H9 (cell line): ENCODE measurements around the gene TXNRD1. TPM values are rescaled to one million over a fixed set of nuclear protein-coding genes. Genes with fewer than 3 reads are reported as not detected.

Experiments
- DNase-seq: peaks from one replicate; pipeline ENCODE4 v3.0.0-alpha.2; 2017
- H2AFZ ChIP-seq: one replicate; pipeline ENCODE4 v1.6.1; 2013; ENCODE audit warnings: mild to moderate bottlenecking, low read length, control low read depth, moderate library complexity
- H2AK5ac ChIP-seq: 2 replicates; pipeline ENCODE4 v1.6.1; 2013; ENCODE audit warnings: low read length, control low read depth, mixed read lengths; ENCODE audit not compliant: insufficient read length
- H2BK120ac ChIP-seq: one replicate; pipeline ENCODE4 v1.6.1; 2013; ENCODE audit warnings: low read depth, mild to moderate bottlenecking, low read length, control low read depth, inconsistent platforms; ENCODE audit not compliant: poor library complexity, severe bottlenecking
- H2BK12ac ChIP-seq: 2 replicates; pipeline ENCODE4 v1.6.1; 2013; ENCODE audit warnings: low read length, control low read depth, mixed read lengths, low read depth; ENCODE audit not compliant: insufficient read length
- H2BK15ac ChIP-seq: 2 replicates; pipeline ENCODE4 v1.6.1; 2013; ENCODE audit warnings: low read depth, low read length, control low read depth
- H2BK20ac ChIP-seq: one replicate; pipeline ENCODE4 v1.6.1; 2013; ENCODE audit warnings: low read depth, mild to moderate bottlenecking, low read length, control low read depth, inconsistent platforms; ENCODE audit not compliant: poor library complexity, severe bottlenecking
- H2BK5ac ChIP-seq: 2 replicates; pipeline ENCODE4 v1.6.1; 2013; ENCODE audit warnings: low read length, control low read depth, mixed read lengths; ENCODE audit not compliant: insufficient read length
- H3K14ac ChIP-seq: 2 replicates; pipeline ENCODE4 v1.6.1; 2013; ENCODE audit warnings: low read length, control low read depth; ENCODE audit not compliant: insufficient read depth
- H3K18ac ChIP-seq: 2 replicates; pipeline ENCODE4 v1.6.1; 2013; ENCODE audit warnings: low read depth, mild to moderate bottlenecking, mixed read lengths, low read length, control low read depth; ENCODE audit not compliant: insufficient read length
- H3K23ac ChIP-seq: 2 replicates; pipeline ENCODE4 v1.6.1; 2013; ENCODE audit warnings: low read length, control low read depth, mixed read lengths, low read depth; ENCODE audit not compliant: insufficient read length
- H3K23me2 ChIP-seq: 2 replicates; pipeline ENCODE4 v1.6.1; 2013; ENCODE audit warnings: low read depth, mild to moderate bottlenecking, mixed read lengths, low read length, control low read depth; ENCODE audit not compliant: insufficient read length, poor library complexity, severe bottlenecking
- H3K27ac ChIP-seq: 2 replicates; pipeline ENCODE4 v1.5.1; 2013; ENCODE audit warnings: low read length, control low read depth, mixed read lengths, low read depth; ENCODE audit not compliant: insufficient read length
- H3K27me3 ChIP-seq: 2 replicates; pipeline ENCODE4 v1.6.1; 2013; ENCODE audit warnings: low read length, control low read depth, inconsistent platforms; ENCODE audit not compliant: insufficient read depth
- H3K4ac ChIP-seq: 2 replicates; pipeline ENCODE4 v1.6.1; 2013; ENCODE audit warnings: low read depth, mild to moderate bottlenecking, control low read depth, inconsistent platforms, low read length, moderate library complexity
- H3K4me1 ChIP-seq: 2 replicates; pipeline ENCODE4 v1.6.1; 2013; ENCODE audit warnings: low read length, control low read depth, inconsistent platforms; ENCODE audit not compliant: insufficient read depth
- H3K4me2 ChIP-seq: 2 replicates; pipeline ENCODE4 v1.6.1; 2013; ENCODE audit warnings: low read length, control low read depth, mixed read lengths; ENCODE audit not compliant: insufficient read length, insufficient read depth
- H3K56ac ChIP-seq: 2 replicates; pipeline ENCODE4 v1.6.1; 2013; ENCODE audit warnings: low read depth, mild to moderate bottlenecking, mixed read lengths, low read length, control low read depth; ENCODE audit not compliant: insufficient read length
- H3K79me1 ChIP-seq: 2 replicates; pipeline ENCODE4 v1.6.1; 2013; ENCODE audit warnings: low read depth, mild to moderate bottlenecking, moderate library complexity, low read length, control low read depth, inconsistent platforms; ENCODE audit not compliant: insufficient read depth, poor library complexity, severe bottlenecking
- H3K79me2 ChIP-seq: 2 replicates; pipeline ENCODE4 v1.6.1; 2013; ENCODE audit warnings: low read length, control low read depth, inconsistent platforms; ENCODE audit not compliant: insufficient read depth
- H3K9ac ChIP-seq: 2 replicates; pipeline ENCODE4 v1.6.1; 2013; ENCODE audit warnings: low read length, control low read depth, mixed read lengths; ENCODE audit not compliant: insufficient read length; ENCODE audit errors: extremely low read depth
- H3K9me3 ChIP-seq: one replicate; pipeline ENCODE4 v1.6.1; 2013; ENCODE audit warnings: low read depth, low read length, inconsistent platforms; ENCODE audit not compliant: control insufficient read depth
- H3T11ph ChIP-seq: one replicate; pipeline ENCODE4 v1.6.1; 2013; ENCODE audit warnings: mild to moderate bottlenecking, low read length, control low read depth, inconsistent platforms
- H4K20me1 ChIP-seq: one replicate; pipeline ENCODE4 v1.6.1; 2013; ENCODE audit not compliant: control insufficient read depth, insufficient read length, insufficient read depth
- H4K5ac ChIP-seq: 2 replicates; pipeline ENCODE4 v1.6.1; 2013; ENCODE audit warnings: low read depth, mild to moderate bottlenecking, mixed read lengths, low read length, control low read depth; ENCODE audit not compliant: insufficient read length
- H4K8ac ChIP-seq: replicated peaks from 2 replicates; pipeline ENCODE4 v1.6.1; 2013; ENCODE audit warnings: low read length, control low read depth, mixed read lengths, low read depth; ENCODE audit not compliant: insufficient read length
- H4K91ac ChIP-seq: 2 replicates; pipeline ENCODE4 v1.6.1; 2013; ENCODE audit warnings: low read depth, mild to moderate bottlenecking, moderate library complexity, mixed read lengths, low read length, control low read depth; ENCODE audit not compliant: insufficient read length
- H3K27ac Mint-ChIP-seq, 3 experiments: 2 replicates in 2 of 3; 3 replicates in 1 of 3; pipeline ENCODE4 v1.8.0; 2020 to 2021; ENCODE audit warnings: mixed read lengths in 3 of 3, mild to moderate bottlenecking in 1 of 3, moderate library complexity in 1 of 3
- H3K27me3 Mint-ChIP-seq: 2 replicates; pipeline ENCODE4 v1.8.0; 2021; ENCODE audit warnings: low read depth, mild to moderate bottlenecking, moderate library complexity, mixed read lengths
- H3K36me3 Mint-ChIP-seq, 3 experiments: 2 replicates in 2 of 3; 3 replicates in 1 of 3; pipeline ENCODE4 v1.8.0; 2020 to 2021; ENCODE audit warnings: low read depth in 3 of 3, mixed read lengths in 3 of 3; ENCODE audit not compliant: insufficient read depth in 1 of 3
- H3K4me1 Mint-ChIP-seq, 2 experiments: 2 replicates each; pipeline ENCODE4 v1.8.0; 2020; ENCODE audit warnings: mixed read lengths in 2 of 2
- H3K4me3 Mint-ChIP-seq, 2 experiments: 2 replicates in 1 of 2; 3 replicates in 1 of 2; pipeline ENCODE4 v1.8.0; 2020 to 2021; ENCODE audit warnings: mild to moderate bottlenecking in 2 of 2, mixed read lengths in 2 of 2, moderate library complexity in 1 of 2
- H3K9me3 Mint-ChIP-seq, 2 experiments: 2 replicates in 1 of 2; 3 replicates in 1 of 2; pipeline ENCODE4 v1.8.0; 2020; ENCODE audit warnings: mild to moderate bottlenecking in 2 of 2, mixed read lengths in 2 of 2, moderate library complexity in 1 of 2
- WGBS: extraction: QIAGEN DNeasy Blood & Tissue Kit; methylation state at CpG from one replicate; pipeline ENCODE4 v1.1.7; 2013; ENCODE audit warnings: missing lambda C conversion rate, low lambda C conversion rate, mixed read lengths; ENCODE audit not compliant: insufficient read length; ENCODE audit errors: extremely low coverage; 5-methylcytosine and 5-hydroxymethylcytosine counted together
- long read RNA-seq: library from polyadenylated mRNA; unstranded; transcript quantifications from one replicate; pipeline ENCODE4 v2.0.0, GENCODE V29; 2020
- total RNA-seq: library from RNA; stranded (reverse); gene quantifications from 2 replicates; pipeline ENCODE4 v1.2.1, GENCODE V29; 2021
- TF ChIP-seq, protein P1 (sequence below): fragments of 200-600 bp; sonication (generic); conservative IDR thresholded peaks from 3 replicates; pipeline ENCODE4 v1.8.0; 2021; ENCODE audit warnings: antibody characterized with exemption, mild to moderate bottlenecking

TXNRD1 gene
- 93.6 and 100 TPM in 2 replicates for total RNA-seq
- long read RNA-seq, transcript TXNRD1-205 (15 exons, 3,930 nt), result major isoform, 162 of 409 reads
- long read RNA-seq, transcript TXNRD1-214 (15 exons, 3,974 nt), result minor isoform, 20 of 409 reads
- long read RNA-seq, partial matches to known transcripts, result 143 of 409 reads
- long read RNA-seq, other reads (novel, unspliced or antisense), result 82 of 409 reads

DNA sequence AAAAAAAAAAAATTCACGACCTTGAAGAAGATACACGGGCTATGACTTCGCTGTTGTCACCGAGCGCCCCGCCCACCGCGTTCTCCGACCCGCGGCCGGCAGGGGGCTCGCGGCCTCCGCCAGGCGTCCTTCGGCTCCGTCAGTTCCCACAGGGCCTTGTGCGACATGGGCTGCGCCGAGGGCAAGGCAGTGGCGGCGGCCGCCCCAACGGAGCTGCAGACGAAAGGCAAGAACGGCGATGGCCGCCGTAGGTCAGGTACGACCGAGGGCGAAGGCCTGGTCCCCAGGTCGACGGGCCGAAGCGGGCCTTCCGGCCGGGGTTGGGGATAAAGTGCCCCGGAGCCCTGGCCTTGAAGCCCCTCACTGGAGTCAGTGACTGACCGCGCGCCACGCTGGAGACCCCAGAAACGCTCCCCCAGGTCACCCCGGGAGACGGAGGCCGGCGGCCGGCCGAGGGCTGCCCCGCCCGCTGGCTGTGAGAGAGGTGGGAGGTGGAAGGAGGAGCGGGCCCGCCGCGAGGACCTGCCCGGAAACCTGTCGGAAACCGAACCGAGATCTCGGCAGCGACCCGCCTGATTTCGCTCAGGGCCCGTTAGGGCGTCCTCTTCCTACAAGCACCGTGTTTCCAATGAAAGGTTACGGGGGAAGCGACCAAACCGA lies at the start of gene TXNRD1:
Gene TXNRD1, plus strand, starts transcription at position 142 of the 660 bp plus-strand sequence. Its CDS starts 24 bp downstream, at position 166.
- no peak within 1 kb of the TSS for H2BK15ac ChIP-seq
- no peaks in the 10 kb centered on the region for H3K9me3 ChIP-seq
- no peak within 1 kb of the TSS for H3T11ph ChIP-seq
- peaks cover 2 to 4% of the 10 kb centered on the region in 2 experiments for H3K4me1 Mint-ChIP-seq
- H3K4ac ChIP-seq, result no peak within 1 kb of the TSS
- H3K9ac ChIP-seq, result peak within 1 kb of the TSS; percentile 39
- no peaks in the 10 kb centered on the region for H4K20me1 ChIP-seq
- no peak within 1 kb of the TSS for H4K5ac ChIP-seq
- peaks cover 31% of the 10 kb centered on the region for H3K27me3 Mint-ChIP-seq
- peak within 1 kb of the TSS; percentile 56 for H3K18ac ChIP-seq
- H3K27ac ChIP-seq, result no peak within 1 kb of the TSS
- TF ChIP-seq, protein P1, sequence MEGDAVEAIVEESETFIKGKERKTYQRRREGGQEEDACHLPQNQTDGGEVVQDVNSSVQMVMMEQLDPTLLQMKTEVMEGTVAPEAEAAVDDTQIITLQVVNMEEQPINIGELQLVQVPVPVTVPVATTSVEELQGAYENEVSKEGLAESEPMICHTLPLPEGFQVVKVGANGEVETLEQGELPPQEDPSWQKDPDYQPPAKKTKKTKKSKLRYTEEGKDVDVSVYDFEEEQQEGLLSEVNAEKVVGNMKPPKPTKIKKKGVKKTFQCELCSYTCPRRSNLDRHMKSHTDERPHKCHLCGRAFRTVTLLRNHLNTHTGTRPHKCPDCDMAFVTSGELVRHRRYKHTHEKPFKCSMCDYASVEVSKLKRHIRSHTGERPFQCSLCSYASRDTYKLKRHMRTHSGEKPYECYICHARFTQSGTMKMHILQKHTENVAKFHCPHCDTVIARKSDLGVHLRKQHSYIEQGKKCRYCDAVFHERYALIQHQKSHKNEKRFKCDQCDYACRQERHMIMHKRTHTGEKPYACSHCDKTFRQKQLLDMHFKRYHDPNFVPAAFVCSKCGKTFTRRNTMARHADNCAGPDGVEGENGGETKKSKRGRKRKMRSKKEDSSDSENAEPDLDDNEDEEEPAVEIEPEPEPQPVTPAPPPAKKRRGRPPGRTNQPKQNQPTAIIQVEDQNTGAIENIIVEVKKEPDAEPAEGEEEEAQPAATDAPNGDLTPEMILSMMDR, result peak; percentile 87
- H3K4me1 ChIP-seq, result no peaks in the 10 kb centered on the region
- no peaks in the 10 kb centered on the region for H3K9me3 Mint-ChIP-seq
- no peak within 1 kb of the TSS for H2AK5ac ChIP-seq
- H3K36me3 Mint-ChIP-seq, result peaks cover 0 to 4% (median 0%) of the 10 kb centered on the region in 3 experiments; a peak in 1 of 7 replicates
- peak within 1 kb of the TSS; percentile 64 for H3K4me2 ChIP-seq
- H2BK120ac ChIP-seq, result no peak within 1 kb of the TSS
- WGBS, result no CpG with 5 or more reads among the region's 71 CpGs
- H3K27ac Mint-ChIP-seq, result peak within 1 kb of the TSS in 1 of 3 experiments; percentile 53; a peak in 1 of 7 replicates
- H2BK20ac ChIP-seq, result no peak within 1 kb of the TSS
- peak within 1 kb of the TSS; percentile 85 for H3K14ac ChIP-seq
- peak within 1 kb of the TSS; percentile 70 to 77 for H3K4me3 Mint-ChIP-seq
- H2AFZ ChIP-seq, result no peak within 1 kb of the TSS
- no peak within 1 kb of the TSS for H3K56ac ChIP-seq
- no peak within 1 kb of the TSS for H2BK12ac ChIP-seq
- no peaks in the 10 kb centered on the region; the same call in 1 of the 2 replicates for H3K27me3 ChIP-seq
- H3K79me2 ChIP-seq, result no peaks in the 10 kb centered on the region
- no peak within 1 kb of the TSS for H2BK5ac ChIP-seq
- no peak within 1 kb of the TSS for H4K91ac ChIP-seq
- no peak within 1 kb of the TSS for H4K8ac ChIP-seq
- no peak within 1 kb of the TSS for H3K23ac ChIP-seq
- no peaks in the 10 kb centered on the region for H3K79me1 ChIP-seq
- peaks cover 4% of the 10 kb centered on the region for H3K23me2 ChIP-seq
- DNase-seq, result peak; percentile 91
